Smooth muscle cell of the coronary artery (primary cell): ENCODE data around the gene CLK1. TPM values are rescaled to one million over a fixed set of nuclear protein-coding genes. Genes with fewer than 3 reads are reported as not detected.

ENCODE experiments used
- total RNA-seq: library from RNA; depleted of rRNA; stranded (reverse); fragments of >200 nt; gene quantifications from 2 replicates; pipeline ENCODE4 v1.2.3, GENCODE V29; 2014; ENCODE audit warnings: low replicate concordance

Gene CLK1
- total RNA-seq, result 40.3 and 161 TPM in 2 replicates

GRCh38 chr2:200864176-200865034, at the start of gene CLK1:
Gene CLK1, minus strand, starts transcription at chr2:200864658. Its CDS starts 2,796 bp downstream, at chr2:200861862.

DNA sequence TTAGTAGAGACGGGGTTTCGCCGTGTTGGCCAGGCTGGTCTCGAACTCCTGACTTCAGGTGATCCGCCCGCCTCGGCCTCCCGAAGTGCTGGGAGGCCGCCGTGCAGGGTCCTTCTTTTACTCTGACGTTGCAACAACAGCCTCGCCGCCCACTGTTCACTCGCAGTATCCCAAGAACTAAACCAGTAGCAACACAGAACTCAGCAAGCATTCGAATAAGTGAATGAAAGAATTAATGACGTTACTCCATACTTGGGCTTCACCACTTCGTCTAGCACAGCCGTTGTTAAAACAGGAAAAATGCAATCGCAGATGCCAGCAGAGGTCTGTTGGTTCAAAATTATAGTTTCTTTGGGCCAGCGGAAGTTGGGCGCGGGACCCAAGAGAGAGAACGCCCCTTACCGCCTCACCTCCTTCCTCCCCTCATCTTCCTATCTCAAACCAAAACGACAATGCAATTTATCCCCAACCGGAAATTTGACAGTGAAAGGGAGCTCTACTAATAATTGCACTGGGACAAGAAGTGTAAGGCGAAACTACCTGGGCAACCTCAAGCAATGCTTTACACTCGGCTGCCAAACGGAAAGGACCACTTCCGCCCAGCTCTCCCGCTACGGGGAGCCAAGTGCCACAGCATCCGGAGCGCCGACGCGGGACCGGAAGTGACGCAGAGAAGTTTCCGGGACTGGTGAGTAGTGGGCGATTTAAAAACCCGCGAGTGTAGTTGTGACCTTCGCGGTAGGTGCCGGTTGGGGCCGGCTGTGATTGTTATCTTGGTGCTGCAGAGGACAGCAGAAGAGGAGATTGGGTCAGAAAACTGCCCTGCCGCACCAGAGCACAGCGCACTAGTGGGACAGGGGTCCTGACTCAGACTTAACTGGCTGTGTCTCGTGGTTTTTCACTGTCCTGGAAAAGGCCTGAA, 24.5 kb upstream of the CLK1 start, which contains the start of the genes NIF3L1 and PPIL3:
Gene NIF3L1 (plus strand): TSS at position 668 of the 922 bp plus-strand sequence. CDS start 2,573 bp downstream, outside the sequence.
Gene PPIL3 (minus strand): TSS at position 374 of the 922 bp plus-strand sequence. CDS start 1,462 bp downstream, outside the sequence.

DNA sequence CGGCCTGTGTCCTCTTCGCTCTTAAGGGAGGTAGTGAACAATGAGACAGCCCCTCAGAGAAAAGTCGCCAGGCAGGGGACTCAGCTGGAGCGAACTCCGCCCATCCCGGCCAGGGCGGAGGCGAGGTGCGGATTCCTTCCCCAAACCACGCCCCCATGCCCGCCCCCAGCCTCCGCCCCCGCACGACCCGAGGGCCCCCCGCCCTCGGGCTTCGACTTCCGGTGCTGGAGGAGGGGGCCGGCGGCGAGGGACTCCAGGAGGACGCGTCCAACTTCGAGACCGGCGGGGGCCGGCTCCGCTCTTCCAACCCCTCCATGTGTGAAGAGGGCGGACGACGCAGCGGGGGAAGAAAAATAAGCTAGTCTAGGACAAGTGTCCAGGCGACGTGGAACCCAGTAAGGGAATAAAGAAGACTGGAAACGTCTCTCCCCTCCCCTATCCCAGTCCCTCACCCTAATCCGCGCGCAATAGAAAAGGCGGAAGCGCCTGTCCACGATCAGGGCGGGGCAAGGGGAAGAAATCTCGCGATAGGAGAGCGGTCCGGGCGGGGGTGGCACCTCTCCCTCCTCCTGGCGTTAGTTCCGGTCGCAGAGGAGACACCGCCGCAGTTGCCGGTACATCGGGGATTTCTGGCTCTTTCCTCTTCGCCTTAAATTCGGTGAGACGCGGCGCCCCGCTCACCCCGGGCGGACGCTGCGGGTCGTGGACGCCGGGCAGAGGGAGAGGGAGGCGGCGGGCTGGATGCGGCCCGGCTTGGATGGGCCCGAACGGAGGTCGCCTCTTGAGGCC, 52.9 kb downstream of the CLK1 start, which contains the start of gene BZW1:
Gene BZW1 (plus strand): TSS at position 578 of the 789 bp plus-strand sequence. CDS start 1,308 bp downstream, outside the sequence.

Other genes with a start within 250 kb of the CLK1 start
- 373 and 475 TPM in 2 replicates for gene BZW1, start 52.7 kb downstream of the CLK1 start, total RNA-seq
- gene PPIL3, start 24.4 kb upstream of the CLK1 start, total RNA-seq, result 52.4 and 54.5 TPM in 2 replicates
- 18.5 and 20.7 TPM in 2 replicates for gene NIF3L1, start 24.7 kb upstream of the CLK1 start, total RNA-seq
- gene ORC2, start 99.0 kb upstream of the CLK1 start, total RNA-seq, result 8.9 and 9.8 TPM in 2 replicates
- gene HYCC2, start 207.0 kb upstream of the CLK1 start, total RNA-seq, result 7.4 and 8.6 TPM in 2 replicates
- gene NDUFB3, start 207.3 kb upstream of the CLK1 start, total RNA-seq, result 80.0 and 129 TPM in 2 replicates